OCI-LY1 (cell line): ENCODE data around the gene C5orf46.

Source experiments
- H2AFZ ChIP-seq: fragments of 200-600 bp; sonication (generic), shearing (Covaris generic); 2 replicates; pipeline ENCODE4 v1.6.0; 2014; ENCODE audit warnings: antibody characterized with exemption, mild to moderate bottlenecking, low read length
- H3F3A ChIP-seq: fragments of 200-600 bp; sonication (generic), shearing (Covaris generic); 2 replicates; pipeline ENCODE4 v1.6.0; 2014; ENCODE audit warnings: mild to moderate bottlenecking, antibody characterized with exemption, low read length, moderate library complexity; ENCODE audit not compliant: insufficient read depth
- H3K27ac ChIP-seq: fragments of 200-600 bp; sonication (generic); 2 replicates; pipeline ENCODE4 v1.5.1; 2014; ENCODE audit warnings: low read length, mixed run types, mild to moderate bottlenecking, low read depth; ENCODE audit not compliant: poor library complexity, severe bottlenecking
- H3K27me3 ChIP-seq: fragments of 200-600 bp; sonication (generic); 2 replicates; pipeline ENCODE4 v1.6.0; 2014; ENCODE audit warnings: antibody characterized with exemption, mild to moderate bottlenecking, low read length, moderate library complexity; ENCODE audit not compliant: insufficient read depth
- H3K36me3 ChIP-seq: fragments of 200-600 bp; sonication (generic); 2 replicates; pipeline ENCODE4 v1.6.1; 2014; ENCODE audit warnings: mild to moderate bottlenecking, antibody characterized with exemption, low read length, moderate library complexity, mixed read lengths; ENCODE audit not compliant: insufficient read depth
- H3K4me1 ChIP-seq: fragments of 200-600 bp; sonication (generic); 2 replicates; pipeline ENCODE4 v1.5.1; 2014; ENCODE audit warnings: mild to moderate bottlenecking, low read length, moderate library complexity; ENCODE audit not compliant: insufficient read depth, severe bottlenecking
- H3K4me2 ChIP-seq: fragments of 200-600 bp; sonication (generic), shearing (Covaris generic); 2 replicates; pipeline ENCODE4 v1.6.1; 2014; ENCODE audit warnings: low read length
- H3K4me3 ChIP-seq: fragments of 200-600 bp; sonication (generic); 2 replicates; pipeline ENCODE4 v1.5.1; 2014; ENCODE audit warnings: low read length, low read depth, mild to moderate bottlenecking, mixed read lengths; ENCODE audit not compliant: poor library complexity, severe bottlenecking
- H3K79me2 ChIP-seq: fragments of 200-600 bp; shearing (Covaris generic); 2 replicates; pipeline ENCODE4 v1.6.1; 2016; ENCODE audit warnings: mixed run types, low read length, mixed read lengths; ENCODE audit not compliant: insufficient read depth
- H3K9ac ChIP-seq: fragments of 200-600 bp; sonication (generic), shearing (Covaris generic); 2 replicates; pipeline ENCODE4 v1.6.1; 2014; ENCODE audit warnings: mild to moderate bottlenecking, low read length, mixed read lengths
- H3K9me2 ChIP-seq: fragments of 200-600 bp; sonication (generic), shearing (Covaris generic); 2 replicates; pipeline ENCODE4 v1.6.1; 2014; ENCODE audit warnings: low read depth, mild to moderate bottlenecking, low read length, mixed read lengths
- H3K9me3 ChIP-seq: fragments of 200-600 bp; shearing (Covaris generic); 2 replicates; pipeline ENCODE4 v1.6.1; 2014; ENCODE audit warnings: low read length, mixed read lengths
- H4K20me1 ChIP-seq: fragments of 200-600 bp; sonication (generic), shearing (Covaris generic); 2 replicates; pipeline ENCODE4 v1.6.0; 2016; ENCODE audit warnings: mild to moderate bottlenecking, low read length; ENCODE audit not compliant: insufficient read depth
- EZH2 ChIP-seq: fragments of 200-600 bp; sonication (generic), shearing (Covaris generic); IDR thresholded peaks from 2 replicates; pipeline ENCODE4 v1.8.0; 2017; ENCODE audit warnings: borderline replicate concordance, mixed run types, mild to moderate bottlenecking, antibody characterized with exemption, low read length, moderate library complexity, mixed read lengths
- TF ChIP-seq, protein P1 (sequence below): fragments of 200-600 bp; sonication (generic), shearing (Covaris generic); IDR thresholded peaks from 2 replicates; pipeline ENCODE4 v1.5.1; 2017; ENCODE audit warnings: mild to moderate bottlenecking, antibody characterized with exemption, low read length, moderate library complexity, mixed read lengths

Gene C5orf46

DNA sequence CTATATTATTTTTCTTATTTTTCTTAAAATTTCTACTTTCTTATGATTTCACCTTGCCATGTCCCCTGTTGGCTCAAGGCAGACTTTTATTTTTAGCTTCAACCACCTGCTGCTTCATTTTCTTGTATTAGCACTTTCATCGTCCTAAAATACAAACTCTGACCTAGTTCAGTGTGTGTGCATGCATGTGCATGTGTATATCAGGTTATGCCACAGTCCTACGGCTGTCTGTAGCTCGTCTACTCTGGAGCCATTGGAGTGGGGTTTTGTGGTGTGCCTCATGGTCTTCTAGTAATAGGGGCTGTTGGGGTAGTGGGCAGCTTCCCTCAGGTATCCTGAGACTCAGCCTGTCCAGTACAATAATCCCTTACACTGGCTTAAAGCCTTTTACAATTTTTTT lies 61.5 kb downstream of the C5orf46 start:
- no peaks in the 10 kb centered on the region for H3K36me3 ChIP-seq
- no peak overlapping the region for H3K9ac ChIP-seq
- H3K9me3 ChIP-seq, result no peaks in the 10 kb centered on the region
- no peaks in the 10 kb centered on the region for H4K20me1 ChIP-seq
- no peak overlapping the region for H3K27ac ChIP-seq
- no peak overlapping the region for H3K4me3 ChIP-seq
- no peaks in the 10 kb centered on the region for H3K27me3 ChIP-seq
- H3K4me2 ChIP-seq, result no peak overlapping the region
- H3K9me2 ChIP-seq, result no peaks in the 10 kb centered on the region
- H3K4me1 ChIP-seq, result no peaks in the 10 kb centered on the region
- no peaks in the 10 kb centered on the region for H3F3A ChIP-seq
- no peak for TF ChIP-seq EZH2
- H2AFZ ChIP-seq, result no peak overlapping the region
- H3K79me2 ChIP-seq, result no peaks in the 10 kb centered on the region

DNA sequence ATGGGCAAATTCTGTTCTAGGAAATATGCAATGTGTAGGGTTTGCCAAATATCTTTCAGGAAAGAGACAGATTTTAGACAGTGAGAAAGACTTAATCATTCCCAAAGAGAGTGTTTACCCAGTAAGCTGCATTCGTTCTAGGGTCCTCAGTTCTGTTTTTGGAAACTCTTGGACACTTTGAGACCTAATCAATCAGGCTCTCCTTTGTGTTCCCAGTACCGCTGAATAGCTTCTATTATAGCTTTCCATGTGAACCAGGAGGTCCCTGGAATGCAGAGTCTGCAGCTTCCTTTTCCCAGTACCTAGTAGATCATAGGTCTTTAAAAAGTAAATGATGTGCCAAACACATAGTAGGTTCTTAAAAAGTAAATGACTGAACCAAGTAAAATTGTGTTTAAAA lies 63.5 kb downstream of the C5orf46 start:
- no peak overlapping the region for H3K4me3 ChIP-seq
- H3K27ac ChIP-seq, result no peak overlapping the region
- no peaks in the 10 kb centered on the region for H4K20me1 ChIP-seq
- no peak overlapping the region for H2AFZ ChIP-seq
- H3K4me2 ChIP-seq, result no peak overlapping the region
- TF ChIP-seq, protein P1, sequence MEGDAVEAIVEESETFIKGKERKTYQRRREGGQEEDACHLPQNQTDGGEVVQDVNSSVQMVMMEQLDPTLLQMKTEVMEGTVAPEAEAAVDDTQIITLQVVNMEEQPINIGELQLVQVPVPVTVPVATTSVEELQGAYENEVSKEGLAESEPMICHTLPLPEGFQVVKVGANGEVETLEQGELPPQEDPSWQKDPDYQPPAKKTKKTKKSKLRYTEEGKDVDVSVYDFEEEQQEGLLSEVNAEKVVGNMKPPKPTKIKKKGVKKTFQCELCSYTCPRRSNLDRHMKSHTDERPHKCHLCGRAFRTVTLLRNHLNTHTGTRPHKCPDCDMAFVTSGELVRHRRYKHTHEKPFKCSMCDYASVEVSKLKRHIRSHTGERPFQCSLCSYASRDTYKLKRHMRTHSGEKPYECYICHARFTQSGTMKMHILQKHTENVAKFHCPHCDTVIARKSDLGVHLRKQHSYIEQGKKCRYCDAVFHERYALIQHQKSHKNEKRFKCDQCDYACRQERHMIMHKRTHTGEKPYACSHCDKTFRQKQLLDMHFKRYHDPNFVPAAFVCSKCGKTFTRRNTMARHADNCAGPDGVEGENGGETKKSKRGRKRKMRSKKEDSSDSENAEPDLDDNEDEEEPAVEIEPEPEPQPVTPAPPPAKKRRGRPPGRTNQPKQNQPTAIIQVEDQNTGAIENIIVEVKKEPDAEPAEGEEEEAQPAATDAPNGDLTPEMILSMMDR, result no peak
- TF ChIP-seq EZH2, result no peak
- no peaks in the 10 kb centered on the region for H3K9me2 ChIP-seq
- no peaks in the 10 kb centered on the region for H3F3A ChIP-seq
- no peak overlapping the region for H3K9ac ChIP-seq
- H3K27me3 ChIP-seq, result no peaks in the 10 kb centered on the region
- no peaks in the 10 kb centered on the region for H3K36me3 ChIP-seq
- H3K79me2 ChIP-seq, result no peaks in the 10 kb centered on the region
- H3K4me1 ChIP-seq, result no peaks in the 10 kb centered on the region
- no peaks in the 10 kb centered on the region for H3K9me3 ChIP-seq
